Suppressor macrophage (primary cell): ENCODE results near the gene ADARB2.
"Not testable (repeated sequence)": the region's sequence is repeated elsewhere in the genome, so short reads cannot be mapped to it uniquely, and the experiment has no call there.

Experiments
- DNase-seq, 4 experiments: peaks; one replicate each; pipeline ENCODE4 v3.0.0-alpha.2; 2020 to 2022

The ADARB2 gene

DNA sequence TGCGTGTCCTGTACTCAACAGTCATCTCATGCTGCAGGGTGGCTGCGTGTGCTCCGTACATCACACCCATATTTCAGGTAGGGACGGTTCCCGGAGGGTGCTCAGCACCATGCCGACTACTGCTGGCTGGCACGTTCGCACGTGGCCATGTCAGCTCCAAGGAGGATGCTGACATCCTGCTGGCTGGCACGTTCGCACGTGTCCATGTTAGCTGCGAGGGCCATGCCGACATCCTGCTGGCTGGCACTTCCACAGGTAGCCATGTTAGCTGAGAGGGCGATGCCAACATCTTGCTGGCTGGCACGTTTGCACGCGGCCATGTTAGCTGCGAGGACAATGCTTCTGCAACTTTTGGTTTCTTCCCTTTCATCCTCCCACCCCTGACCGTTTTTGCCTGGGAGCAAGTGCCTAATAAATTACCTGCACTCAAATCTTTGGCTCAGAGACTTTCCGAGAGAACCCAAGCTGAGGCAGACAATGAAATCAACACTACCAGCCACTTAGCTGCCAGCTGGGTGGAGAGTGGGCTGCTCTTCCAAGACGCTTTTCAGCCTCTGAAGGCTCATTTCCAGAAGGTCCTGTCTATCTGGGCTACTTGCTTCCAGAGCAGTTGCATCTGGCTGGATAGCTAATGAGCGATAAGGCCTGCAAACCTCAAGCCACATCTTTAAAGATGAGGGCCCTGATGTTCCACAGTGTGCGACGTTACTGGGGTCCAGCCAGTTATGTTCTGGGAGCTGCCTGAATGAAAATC lies 576.6 kb downstream of the ADARB2 start:
- DNase-seq: no peak

DNA sequence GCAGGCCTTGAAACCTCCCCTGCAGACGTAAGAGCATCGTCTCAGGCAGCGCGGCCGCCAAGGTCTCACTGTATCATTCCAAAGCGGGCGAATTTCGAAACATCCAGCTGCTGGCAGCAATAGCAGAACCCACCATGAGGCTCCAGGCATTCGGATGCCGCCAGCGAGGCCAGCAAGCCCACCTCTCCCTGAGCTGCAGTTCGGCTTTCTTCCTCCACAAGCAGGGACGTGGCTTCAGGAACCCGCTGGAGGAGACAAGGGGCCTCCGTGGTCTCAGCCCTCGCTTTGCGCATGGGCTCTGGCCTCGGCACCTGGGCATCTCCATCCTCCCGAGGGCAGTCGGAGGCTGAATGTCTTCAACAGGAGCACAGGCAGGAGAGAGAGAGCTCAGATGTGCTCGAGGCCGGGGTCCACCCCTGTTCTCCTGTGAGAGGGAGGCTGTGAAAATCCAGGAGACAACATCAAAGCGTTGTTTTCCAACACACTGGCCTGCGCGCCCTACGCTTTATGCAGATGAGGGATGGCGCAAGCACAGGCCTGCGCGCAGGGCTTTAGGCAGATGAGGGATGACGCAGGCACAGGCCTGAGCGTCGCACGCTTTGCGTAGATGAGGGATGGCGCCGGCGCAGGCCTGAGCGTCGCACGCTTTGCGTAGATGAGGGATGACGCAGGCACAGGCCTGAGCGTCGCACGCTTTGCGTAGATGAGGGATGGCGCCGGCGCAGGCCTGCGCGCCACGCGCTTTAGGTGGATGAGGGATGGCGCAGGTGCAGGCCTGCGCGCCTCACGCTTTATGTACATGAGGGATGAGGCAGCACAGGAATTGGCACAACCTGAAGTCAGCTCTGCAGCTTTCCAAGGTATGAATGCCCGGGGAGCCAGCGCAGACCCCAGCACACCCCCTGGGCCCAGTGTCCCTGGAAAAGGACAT lies 577.9 kb downstream of the ADARB2 start:
- peak in 2 of 4 experiments; percentile 71 to 81 for DNase-seq

DNA sequence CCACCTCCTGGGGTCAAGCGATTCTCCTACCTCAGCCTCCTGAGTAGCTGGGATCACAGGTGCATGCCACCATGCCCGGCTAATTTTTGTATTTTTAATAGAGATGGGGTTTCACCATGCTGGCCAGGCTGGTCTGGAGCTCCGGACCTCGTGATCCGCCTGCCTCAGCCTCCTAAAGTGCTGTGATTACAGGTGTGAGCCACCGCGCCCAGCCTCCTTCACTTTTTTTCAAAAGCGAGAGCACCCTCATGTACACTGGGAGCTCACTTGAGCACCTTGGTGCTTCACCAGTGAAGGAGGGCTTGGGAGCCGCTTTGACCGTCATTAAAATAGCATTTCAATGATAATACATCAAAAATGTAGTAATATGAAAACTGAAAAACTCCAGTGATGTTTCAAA lies 578.8 kb downstream of the ADARB2 start:
- not testable (repeated sequence) for DNase-seq

DNA sequence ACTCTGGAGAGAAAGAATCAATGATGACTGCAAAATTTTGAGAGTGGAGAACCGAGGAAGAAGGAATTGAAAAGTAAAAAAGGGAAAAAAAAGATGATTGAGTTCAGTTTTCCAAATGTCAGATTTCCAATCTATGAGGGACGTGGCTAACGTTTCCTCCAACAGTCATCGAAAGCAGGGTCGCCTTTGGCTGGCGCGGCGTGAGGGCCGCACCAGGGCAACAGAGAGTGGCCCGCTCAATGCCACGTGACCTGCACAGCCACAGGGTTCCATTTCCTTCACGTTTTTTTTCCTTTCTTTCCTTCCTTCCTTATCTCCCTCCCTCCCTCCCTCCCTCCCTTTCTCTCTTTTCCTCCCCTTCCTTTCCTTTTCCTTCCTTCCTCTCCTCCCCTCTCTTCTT lies 579.3 kb downstream of the ADARB2 start:
- DNase-seq: no peak

DNA sequence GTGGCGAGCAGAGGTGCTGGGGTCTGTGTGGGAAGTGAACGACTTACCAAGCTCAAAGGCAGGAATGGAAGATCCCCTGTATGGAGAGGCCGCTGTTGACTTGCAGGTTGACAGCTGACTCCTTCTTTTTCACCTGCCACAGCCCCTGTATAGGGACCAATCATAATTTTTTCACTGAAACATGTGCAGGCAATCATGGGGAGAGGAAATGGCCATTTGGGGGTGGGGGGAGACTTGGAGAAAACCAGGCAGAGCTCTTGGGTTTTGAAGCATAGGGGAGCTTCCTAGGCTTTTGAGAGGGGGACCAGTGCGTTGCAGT lies 579.8 kb downstream of the ADARB2 start:
- no peak for DNase-seq

DNA sequence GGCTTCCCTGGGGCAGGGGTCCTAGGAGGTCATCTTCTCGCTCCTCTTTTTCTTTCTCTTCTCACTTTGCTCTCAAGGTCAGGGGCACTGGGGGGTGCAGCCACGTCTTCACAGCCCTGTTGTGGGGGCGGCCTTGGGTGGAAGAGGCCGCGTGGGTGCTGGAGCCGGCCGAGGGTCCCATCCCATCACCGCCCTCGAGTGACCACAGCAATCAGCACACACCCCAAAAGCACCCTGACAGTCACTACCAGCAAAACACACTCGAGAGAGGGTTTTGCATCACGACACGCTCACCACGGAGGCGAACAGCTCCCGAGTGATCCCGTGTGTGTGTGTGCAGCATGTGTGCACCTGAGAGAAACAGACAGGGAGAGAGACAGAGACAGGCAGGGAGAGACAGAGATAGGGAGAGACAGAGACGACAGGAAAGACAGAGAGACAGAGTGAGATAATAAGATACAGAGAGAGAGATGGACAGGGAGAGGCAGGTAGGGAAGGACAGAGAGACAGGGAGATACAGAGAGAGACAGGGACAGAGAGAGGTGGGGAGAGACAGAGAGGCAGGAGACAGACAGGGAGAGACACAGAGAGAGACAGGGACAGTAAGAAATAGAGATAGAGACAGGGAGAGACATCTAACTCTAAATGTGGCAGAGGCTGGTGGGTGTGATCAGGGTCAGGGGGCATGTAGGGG lies 580.3 kb downstream of the ADARB2 start:
- no peak for DNase-seq

DNA sequence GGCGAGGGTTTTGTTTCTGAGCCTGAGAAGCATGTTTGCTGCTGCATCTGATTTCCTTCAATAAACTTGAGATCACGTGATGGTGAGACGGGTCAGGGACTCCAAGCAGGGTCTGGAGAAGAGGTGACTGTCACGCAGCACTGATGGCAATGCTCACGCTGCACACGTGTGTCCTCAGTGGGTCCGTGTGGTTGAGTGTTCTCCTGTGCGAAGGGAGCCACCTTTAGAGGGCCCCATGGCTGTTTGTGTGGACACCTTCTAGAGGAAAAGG lies 580.8 kb downstream of the ADARB2 start:
- no peak for DNase-seq

DNA sequence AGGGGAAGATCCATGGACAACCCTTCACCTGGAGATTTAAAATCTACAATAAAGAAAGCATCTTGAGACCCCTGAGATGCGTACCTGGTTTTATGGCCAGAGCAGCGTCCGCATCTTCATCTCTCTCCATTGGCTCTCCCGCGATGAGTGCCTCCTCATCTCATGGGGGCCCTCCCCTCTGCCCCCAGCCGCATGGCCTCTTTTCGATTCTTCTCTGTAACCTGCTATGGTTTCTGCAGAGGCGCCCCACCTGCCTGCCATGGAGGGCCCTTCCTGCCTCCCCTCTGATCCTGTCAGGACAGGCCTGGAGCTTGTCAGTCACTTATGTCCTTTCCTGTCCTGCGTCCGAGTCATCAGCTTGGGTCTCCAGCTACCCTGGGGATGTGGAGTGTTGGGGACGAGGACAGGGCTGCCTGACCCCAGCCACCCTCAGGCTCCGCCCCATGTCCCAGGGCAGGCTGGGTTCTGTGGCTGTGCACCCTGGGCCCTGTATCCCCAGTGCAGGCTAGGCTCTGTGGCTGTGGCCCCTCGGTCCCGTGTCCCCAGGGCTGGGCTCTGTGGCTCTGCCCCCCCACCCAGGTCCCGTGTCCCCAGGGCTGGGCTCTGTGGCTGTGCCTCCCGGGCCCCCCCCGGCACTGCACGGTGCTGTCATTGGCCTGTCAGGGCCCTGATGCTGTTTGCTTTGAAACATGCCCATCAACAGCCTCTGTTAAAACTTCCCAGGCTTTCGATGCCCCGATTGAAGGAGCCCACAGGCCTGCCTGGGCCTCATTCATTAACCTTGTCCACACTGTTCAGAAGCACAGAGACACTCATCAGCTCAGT lies 581.3 kb downstream of the ADARB2 start:
- DNase-seq: no peak

DNA sequence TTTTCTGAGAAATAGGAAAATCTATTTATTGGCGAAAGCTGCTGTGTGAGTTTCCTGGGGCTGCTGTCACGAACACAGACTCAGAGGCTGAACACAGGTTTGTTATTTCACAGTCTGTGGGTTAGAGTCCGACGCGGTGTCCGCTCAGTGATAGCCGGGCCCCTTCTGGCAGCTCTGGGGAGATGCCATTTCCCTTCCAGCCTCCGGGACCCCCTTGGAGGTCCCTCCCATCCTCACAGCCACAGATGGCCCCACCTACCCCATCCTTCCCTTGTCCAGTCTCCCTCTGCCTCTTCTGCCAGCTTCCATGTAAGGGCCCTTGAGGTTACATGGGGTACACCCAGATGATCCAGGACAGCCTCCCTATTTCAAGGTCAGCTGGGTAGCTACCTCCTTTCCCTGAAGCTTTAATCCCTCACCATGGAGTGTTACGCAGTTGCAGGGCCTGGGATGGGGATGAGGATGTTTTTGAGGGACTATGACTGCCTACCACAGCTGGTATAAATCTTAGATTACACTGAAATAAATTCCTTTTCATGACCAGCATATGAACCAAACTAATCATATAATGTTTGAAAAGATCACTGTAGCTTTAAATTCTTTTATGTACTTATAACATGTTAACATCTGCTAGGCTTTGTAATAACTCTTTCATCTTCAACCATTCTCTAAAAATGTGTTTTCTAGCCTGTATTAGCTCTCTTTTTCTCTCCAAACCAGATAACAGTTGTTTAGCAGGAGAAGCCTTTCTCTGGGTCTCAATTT lies 582.6 kb downstream of the ADARB2 start:
- no peak for DNase-seq

DNA sequence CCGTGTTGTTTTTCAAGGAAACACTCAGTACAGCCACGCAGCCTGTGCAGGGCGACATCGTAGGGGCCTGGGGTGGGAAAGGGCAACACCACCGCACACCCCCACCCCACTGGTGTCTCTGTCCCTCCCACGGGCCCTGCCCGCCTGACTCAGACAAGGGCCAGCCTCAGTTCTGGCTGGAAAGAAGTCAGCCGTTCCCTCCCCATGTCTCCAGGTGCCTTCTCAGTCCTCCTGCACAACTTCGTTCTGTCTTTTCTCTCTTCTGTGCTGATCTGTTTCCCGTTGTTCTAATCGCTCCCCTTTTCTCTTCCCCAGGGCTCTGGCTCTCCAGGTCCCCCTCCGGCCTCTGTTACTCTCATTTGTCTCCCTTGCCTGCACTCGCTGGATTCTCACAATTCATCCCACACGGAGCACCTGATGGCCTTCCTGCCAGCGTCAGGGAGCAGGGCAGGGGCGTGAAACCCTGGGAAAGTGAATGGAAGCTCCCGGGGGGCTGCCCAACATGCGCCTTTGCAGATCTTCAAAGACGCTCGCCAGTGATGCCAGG lies 583.4 kb downstream of the ADARB2 start:
- DNase-seq: no peak

DNA sequence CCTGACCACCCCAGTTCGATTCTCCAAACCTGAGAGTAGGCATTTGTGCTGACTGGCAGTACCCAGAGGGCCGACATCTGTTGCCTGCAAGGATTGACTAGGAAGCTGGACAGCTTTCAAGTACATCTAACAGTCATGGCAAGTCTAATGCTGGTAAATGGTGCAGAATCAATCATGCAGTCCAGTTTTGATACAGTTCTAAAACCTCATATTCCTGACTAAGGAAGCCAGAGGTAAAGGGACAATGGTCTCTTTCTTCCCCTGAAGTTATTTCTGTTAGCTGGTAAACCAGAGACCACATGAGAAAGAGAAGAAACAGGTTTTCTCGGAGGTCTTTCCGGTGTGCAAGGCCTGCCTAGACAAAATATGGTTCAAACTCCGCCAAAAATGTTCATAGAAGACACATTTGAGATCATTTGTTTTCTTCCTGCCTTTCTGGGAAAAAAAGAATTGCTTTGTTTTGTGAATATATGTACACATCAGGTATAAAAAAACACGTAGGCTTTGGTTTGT lies 584.0 kb downstream of the ADARB2 start:
- DNase-seq: no peak

DNA sequence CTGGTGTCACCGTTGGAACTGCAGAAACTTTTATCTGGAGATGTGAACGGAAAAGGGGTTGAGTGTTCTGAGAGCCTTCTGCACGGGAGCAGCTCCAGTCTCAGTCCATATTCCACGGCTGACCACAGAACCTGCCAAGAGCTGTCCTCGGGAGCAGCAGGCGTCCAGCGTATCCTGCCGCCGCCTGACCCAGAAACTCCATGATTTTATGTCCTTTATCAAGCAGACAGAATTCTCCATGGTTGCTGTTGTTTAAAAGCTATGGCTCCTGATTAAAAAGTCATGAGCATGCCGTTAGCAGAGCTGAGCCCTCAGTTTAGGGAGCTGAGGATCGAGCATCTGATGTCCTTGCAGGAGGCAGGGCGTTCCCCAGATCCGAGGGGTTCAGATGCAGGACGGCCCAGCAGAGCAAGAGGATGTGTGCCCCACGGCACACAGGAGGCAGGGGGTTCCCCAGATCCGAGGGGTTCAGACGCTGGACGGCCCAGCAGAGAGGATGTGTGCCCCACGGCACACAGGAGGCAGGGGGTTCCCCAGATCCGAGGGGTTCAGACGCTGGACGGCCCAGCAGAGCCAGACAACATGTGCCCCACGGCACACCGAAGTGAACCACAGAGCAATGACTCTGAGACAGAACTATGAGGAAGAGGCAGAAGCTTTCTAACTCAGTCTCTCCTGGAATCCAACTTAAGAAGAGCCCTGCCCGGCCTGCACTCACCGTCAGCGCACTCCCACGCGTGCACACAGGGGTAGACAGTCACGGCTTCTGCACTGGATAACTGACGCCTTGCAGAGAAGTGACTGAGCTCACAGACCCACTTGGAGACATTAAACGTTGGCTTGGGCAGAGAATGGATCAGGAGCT lies 584.7 kb downstream of the ADARB2 start:
- no peak for DNase-seq

DNA sequence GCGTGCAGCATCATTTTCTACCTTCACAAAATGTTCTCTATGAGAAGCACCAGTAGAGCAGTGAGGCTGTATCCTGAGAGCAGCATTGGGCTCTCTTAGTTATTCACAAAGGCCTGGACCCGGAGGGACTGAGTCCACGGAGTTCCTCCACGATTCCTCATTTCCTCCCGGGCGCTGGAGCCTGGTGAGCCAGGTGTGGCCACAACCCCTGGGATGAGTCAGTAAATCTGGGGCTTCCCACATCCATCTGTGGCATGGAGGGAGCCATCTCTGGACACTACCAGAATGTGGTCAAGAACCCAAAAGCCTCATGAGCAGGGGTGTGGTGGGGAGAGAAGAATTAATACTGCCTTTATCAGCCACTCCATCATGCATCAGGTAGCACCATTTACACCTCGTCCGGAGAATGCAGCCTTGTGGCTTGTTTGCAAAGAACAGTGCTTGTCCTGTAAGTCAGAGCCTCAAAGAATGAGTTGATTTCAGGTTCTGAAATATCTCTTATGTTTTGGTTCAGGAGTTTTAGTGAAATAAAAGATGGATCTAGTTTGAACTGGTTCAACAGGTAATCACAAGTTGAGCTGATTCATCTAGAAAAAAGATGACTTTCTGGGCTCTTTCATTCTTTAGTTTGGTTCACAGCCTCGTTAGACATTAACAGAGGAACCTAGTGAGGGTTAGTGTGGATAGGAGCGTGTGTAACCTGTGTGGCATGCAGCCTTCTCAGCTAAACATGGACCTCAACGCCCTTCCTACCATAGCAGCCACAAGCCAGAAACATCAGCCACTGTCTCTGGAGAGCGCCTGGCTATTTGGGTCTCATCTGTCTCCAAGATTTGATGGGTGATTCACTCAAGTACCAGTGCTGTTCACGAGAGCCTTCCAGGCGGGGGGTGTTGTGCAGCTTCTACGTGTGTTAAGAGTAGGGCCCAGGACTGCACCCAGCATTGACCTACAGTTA lies 586.0 kb downstream of the ADARB2 start:
- no peak for DNase-seq

DNA sequence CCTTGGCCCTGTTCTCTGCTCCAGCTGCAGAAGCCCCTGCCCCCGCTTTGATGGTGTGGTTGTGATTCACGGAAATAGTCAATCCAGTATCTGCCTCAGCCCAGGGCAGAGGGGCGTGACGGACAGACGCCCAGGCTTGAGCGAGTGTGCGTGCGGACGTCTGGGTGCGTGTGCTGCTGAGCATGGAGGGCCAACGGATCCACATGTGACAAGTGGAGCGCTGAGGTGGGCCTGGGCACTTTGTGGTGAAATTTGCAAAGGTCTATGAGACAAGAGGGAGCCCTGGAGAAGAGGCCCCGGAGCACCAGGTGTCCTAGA lies 586.7 kb downstream of the ADARB2 start:
- DNase-seq: no peak

DNA sequence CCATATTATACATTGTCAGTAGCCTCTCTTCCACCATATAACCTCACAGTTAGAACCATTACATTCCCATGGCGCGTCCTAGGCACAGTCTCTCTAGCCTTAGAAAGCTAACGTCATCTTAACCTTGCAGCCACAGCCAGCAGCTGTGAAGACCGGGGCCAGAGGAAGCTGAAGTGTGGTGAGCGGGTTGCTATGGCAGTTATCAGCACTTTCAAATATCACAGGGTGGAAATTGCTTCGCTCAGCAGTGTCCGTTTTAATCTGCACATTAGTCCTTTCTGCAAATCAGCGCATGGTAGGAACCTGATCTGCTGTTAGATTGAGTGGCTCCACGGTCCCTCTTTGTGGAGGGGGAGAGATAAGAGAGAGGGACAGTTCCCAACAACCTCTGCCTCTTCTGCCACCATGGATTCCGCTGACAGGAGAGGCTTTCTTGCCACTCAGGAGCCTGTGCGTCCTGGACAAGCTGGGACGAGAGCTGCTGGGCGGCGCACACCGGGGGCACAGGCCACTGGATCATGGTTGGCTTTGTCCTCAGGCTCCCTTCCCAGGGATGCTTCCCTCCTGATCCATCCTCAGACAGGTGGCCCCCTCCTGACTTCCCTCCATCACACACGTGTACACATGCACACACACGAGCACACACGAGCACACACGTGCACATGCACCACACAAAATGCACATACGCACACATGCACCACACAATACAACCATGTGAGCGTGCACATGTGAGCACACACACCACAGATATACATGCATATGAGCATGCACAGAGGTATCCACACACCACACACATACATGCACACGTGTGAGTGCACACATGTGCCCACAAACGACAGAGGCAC lies 587.3 kb downstream of the ADARB2 start:
- no peak for DNase-seq

DNA sequence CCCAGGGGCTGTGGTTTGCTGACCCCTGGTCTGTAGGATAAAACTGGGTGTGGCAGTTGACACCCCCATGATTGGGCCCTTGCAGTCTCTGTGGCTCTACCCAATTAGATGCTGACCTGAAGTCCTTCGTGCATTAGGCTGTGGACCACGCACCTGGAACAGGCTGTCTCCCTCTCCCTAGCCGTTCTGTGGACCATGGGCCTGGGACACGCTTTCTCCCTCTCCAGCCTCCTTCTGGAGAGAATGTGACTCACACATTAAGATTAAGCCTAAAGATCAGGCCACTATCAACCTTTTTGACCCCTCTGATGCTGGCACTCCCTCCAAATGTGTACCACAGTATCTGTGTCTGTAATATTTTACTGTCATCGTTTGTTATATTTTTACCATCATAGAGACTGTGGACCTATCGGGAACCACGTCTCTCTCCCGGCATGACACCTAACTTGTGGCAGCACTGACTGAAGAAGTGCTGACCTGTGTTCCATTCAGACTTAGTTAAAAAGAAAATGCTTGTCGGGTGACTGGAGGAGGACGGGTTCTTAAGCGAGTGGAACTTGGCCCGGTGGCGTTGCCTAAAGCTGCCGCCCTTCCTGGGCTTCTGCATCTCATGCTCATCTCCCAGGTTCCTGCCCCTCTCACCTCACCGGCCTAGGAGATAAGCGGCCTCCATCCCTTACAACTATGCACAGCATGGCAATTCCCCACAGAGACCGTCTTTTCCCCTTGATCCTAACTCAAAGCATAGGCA lies 588.3 kb downstream of the ADARB2 start:
- no peak for DNase-seq

DNA sequence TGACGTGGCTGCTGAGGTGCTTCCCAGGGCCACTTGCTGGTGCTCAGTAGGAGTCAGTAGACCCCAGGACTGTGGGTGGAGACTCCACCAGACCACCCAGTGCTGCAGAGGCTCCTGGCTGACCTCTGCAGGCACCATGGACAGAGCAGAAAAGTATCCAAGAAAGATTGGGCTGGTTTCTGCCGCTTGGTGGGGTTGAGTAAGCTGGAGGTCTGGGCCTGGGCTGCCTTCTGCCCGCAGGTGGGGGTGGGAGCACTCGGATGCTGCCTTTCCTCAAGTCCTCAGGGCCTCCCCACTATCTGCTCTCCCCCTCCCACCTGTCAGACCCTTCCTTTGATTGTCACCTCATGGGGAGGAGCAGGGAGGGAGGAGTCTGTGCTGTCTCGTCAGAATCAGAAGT lies 589.5 kb downstream of the ADARB2 start:
- DNase-seq: no peak

DNA sequence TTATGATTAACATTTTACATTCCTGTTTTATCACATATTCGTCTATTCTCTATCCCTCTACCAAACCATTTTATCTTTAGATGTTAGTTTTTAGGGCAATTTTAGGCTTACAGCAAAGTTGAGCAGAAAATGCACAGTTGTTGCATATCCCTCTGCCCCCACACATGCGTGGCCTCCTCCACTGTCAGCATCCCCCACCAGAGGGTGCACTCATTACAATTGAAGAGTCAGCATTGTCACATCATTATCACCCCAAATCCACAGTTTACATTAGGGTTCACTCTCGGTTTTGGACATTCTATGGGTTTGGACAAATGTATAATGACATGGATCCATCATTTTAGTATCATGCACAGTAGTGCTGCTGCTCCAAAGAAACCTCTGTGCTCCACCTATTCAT lies 594.7 kb downstream of the ADARB2 start:
- no peak for DNase-seq
